Hepatic stellate cell (primary cell): Measurements from ENCODE around the gene HYAL1.
A peak's percentile ranks its signal among the peaks of the same experiment; 100 is the strongest.
"Not testable (repeated sequence)": the region's sequence is repeated elsewhere in the genome, so short reads cannot be mapped to it uniquely, and the experiment has no call there.

Source experiments
- DNase-seq: peaks from one replicate; pipeline ENCODE4 v3.0.0; 2011; ENCODE audit warnings: low spot score

The HYAL1 gene

DNA sequence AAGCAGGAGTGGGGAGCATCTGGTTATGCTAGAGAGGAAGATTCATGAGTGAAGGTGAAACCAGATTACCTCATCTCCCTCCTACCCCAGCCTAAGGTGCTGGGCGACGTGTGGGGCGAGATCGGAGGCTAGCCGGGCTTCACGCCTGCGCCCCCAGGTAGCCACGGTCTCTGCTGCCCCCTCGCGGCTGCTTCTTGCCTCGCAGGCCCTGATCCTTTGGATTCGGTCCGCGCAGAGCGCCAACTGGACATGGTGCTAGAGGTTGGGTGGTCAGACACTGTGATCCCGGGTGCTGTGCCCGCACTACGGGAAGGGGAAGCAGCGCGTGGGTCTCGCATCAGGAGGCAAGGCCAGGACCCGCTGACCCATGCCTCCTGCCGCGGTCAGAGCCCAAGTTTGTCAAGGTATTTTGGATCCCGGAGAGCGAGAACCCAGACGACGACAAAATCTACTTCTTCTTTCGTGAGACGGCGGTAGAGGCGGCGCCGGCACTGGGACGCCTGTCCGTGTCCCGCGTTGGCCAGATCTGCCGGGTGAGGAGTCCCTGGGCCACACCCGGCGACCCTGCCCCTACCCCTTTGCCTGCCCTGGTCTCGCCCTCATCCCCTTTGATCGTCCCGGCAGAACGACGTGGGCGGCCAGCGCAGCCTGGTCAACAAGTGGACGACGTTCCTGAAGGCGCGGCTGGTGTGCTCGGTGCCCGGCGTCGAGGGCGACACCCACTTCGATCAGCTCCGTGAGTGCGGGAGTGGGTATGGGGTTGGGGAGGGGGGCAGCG, 30.3 kb downstream of the HYAL1 start:
- DNase-seq, result peak; percentile 96

DNA sequence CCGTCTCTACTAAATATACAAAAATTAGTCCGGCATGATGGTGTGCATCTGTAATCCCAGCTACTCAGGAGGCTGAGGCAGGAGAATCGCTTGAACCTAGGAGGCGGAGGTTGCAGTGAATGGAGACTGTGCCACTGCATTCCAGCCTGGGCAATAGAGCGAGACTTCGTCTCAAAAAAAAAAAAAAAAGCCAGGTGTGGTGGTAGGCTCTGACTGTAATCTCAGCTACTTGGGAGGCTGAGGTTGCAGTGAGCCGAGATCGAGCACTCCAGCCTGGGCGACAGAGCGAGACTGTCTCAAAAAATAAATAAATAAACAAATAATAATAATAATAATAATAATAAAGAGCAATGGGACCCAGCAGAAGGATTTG, 30.9 kb downstream of the HYAL1 start:
- DNase-seq, result not testable (repeated sequence)

DNA sequence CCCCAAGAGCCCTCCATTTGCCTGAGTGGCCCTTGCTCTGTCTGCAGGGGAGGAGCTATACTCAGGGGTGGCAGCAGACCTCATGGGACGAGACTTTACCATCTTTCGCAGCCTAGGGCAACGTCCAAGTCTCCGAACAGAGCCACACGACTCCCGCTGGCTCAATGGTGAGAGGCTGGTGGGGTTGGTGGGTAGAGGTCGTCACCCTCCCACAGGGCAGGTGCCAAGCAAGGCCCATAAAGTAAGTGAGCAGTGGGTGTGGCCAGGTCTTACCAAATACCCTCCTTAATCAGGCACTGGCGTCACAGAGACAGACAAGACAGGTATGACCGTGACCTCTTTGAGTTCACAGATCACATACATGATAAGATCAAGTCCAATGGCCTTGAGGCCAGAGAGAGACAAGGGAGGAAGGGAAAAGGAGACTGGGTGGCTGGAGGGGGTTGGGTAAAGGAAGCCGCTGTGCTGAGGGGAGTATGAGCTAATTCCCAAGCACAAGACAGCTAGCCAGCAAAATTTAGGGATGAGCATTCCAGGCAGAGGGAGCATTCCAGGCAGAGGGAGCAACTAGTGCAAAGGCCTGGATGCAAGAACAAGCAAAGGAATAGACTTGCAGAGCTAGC, 31.9 kb downstream of the HYAL1 start:
- no peak for DNase-seq

DNA sequence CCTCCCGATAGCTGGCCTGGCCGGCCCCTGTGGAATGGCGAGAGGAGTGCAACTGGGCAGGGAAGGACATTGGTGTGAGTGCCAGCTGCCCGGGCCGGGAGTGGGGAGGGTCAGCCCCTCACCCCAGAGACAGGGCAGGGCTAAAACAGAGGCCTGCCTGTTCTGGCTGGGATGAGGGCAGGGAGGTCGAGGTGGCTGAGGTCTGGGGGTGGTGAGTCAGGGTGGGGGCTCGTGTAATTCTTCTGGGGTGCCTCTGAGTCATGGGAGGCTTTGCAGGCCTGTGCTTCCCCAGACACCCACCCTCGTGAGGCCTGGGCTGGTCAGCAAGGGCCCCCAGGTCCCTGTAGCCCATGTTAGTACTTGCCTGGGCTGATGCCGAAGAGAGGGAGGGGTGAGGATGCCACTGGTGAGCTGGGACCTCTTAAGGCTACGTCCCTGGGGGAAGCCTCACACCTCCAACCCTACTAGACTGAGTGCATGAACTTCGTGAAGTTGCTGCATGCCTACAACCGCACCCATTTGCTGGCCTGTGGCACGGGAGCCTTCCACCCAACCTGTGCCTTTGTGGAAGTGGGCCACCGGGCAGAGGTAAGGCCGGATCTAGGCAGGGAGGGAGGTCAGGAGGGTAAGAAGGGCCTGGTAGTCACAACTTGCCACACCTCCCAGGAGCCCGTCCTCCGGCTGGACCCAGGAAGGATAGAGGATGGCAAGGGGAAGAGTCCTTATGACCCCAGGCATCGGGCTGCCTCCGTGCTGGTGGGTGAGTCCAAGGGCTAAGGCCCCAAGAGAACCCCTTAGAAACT, 32.8 kb downstream of the HYAL1 start:
- no peak for DNase-seq

DNA sequence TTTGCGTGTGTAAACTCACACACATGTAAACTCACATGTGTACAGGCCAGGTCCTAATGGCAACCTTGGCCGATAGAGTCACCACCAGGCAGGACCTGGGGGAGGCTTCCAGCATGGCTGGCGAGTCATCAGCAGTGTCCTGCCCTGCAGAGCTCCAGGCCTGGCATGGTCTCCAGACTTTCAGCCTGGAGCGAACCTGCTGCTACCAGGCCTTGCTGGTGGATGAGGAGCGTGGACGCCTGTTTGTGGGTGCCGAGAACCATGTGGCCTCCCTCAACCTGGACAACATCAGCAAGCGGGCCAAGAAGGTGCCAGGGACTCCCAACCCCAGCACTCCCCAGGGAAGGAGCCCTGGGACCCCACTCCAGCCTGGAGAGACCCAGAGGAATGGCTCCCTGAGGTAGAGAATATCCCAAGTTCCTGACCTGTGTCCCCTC, 33.4 kb downstream of the HYAL1 start:
- peak; percentile 90 for DNase-seq

DNA sequence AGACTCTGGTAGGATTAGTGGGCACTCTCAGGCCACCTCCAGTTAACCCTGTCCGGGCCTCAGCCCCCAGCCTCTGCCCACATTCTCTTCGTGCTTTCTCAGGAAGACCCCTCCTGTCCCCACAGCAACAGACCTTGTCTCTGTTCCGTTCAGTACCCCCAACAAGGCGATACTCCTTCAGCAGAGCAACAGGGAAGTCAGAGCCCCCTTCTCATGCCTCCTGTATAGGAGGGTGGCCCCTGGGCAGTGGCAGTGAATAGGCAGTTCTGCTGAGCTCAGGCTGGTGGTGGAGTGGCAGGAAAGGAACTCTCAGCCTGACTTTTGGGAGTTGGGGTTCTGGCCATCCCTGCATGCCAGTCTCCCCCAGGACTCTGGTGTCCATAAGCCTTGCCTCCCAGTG, 33.9 kb downstream of the HYAL1 start:
- DNase-seq, result no peak

DNA sequence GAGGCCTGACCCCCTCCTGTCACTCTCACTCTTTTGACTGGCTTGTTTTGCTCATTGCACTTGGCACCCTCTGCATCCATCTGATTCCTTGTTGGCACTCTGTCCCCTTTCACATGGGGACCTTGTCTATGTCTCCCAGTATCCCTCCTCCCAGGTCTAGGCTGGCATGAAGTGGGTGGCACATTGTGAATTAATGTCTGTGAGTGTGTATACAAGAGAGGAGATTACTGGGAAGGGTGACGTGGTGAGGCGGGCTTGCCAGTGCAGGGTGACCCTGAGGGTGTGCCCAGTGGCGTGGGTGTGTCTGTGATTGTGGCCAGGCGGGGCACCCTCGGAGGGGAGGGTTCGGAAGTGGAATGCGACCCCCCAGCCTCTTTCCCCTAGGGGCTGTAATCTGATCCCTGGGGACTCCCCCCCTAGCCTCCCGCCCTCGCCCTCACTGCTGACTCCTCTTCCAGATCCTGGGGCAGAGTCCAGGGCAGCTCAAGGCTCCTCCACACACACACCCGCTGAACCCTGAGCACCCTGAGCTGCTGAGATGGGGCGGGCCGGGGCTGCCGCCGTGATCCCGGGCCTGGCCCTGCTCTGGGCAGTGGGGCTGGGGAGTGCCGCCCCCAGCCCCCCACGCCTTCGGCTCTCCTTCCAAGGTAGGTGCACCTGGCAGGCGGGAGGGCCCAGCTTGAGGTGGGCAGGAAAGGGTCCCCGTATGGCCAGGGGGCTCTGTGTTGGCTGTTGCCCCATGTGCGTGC, 34.5 kb downstream of the HYAL1 start, which contains the start of gene SEMA3B:
TSS of gene SEMA3B (plus strand) at position 445 of the 749 bp plus-strand sequence. CDS start at position 539, 94 bp downstream.
- peak; percentile 74 for DNase-seq

DNA sequence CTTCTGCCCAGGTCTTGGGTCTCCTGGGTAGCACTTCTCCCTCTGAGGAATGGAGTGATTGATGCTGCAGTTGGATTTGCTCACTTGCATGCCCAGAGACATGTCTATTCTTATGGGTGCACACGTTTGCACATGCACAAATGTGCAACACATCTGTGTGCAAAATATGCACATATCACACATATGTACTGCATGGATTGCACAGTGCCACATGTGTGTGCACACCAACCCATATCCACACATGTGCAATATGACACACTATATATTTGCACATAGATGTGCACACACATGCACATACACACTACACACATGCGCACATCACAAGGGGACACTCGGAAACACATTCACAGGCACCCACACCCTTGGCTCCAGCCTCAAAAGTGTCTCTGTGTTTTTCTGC, 35.1 kb downstream of the HYAL1 start:
- no peak for DNase-seq

DNA sequence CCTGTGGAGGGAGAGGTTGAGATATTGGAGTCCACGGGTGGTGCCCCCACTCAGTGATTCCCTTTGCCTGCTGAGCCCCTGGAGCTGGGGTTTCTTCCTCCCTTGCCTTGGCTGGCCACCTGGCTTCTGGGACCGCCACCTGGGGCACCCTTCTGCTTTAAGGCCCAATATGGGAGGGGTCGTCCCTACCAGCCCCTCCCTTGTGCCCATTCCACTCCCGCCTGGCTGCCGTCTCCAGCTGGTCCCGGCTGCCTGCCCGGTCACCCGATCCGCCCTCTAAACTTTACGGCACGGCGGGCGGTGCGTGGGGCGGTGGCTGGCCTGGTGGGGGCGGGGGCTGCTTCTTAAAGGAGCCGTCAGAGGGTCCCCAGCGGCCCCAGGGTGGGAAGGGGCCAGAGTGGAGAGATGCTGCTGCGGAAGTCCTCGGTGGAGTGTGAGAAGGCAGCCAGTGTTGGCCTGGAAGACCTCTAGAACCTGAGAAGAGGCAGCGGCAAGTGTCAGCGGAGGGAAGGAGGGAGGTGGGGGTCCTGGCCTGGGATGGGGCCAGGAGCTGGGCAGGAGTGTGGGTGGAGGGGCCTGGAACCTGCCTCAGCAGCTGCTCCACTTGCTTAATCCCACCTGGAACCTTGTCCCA, 36.0 kb downstream of the HYAL1 start:
- no peak for DNase-seq

DNA sequence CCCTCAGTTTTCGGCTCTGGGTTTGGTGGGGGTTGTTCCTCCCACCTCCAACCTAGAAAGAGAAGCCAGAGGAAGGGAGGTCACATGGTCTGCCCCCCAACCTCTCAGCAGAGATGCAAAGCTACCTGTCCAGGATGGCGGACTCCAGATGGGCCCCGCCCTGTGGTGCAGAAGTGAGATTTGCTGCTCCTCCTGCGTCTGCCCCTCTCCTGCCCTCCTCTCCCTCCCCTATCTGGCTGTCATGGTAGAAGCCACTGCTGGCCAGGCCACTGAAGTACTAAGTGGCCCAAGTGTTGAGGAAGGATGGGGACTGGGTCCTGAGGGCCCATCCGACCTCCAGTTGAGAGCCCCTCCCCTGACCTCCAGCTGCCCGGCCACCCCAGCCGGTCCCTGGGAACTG, 36.5 kb downstream of the HYAL1 start:
- DNase-seq, result no peak

DNA sequence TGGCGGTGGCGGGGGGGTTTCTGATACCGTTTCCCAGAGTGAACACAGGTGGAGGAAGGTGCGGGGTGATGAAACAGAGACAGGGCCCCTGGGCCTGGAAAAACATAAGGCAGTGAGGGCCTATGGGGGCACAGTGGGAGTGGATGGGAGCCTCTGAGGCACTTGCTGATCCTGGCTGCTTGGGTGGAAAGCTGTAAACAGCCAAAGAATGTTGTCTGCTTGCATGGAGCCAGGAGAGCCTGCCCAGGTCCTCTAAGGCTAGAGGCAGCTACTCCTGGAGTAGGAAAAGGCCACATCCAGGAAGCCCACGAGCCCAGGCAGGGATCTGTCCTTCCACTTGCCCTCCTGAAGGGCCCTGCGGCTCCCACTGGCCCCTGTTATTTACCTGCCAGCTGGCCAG, 37.4 kb downstream of the HYAL1 start:
- DNase-seq, result no peak

DNA sequence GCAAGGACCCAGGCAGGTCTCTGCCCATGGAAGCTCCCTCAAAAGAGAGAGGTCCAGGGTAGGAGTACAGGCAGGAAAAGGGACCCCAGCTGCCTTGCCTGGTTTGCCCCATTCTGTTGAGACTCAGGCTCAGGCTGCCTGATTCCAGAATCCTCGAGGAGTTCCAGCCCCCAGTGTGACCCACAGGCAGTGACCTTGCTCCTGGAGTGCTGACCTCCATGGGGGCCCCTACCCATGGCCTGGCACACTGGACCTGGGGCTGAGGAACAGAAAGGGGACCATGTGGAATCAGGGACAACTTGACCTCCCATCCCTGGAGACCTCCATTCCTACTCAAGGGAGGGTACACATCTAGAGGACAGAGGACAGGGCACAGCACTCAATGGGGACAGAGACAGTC, 37.8 kb downstream of the HYAL1 start:
- DNase-seq, result no peak

DNA sequence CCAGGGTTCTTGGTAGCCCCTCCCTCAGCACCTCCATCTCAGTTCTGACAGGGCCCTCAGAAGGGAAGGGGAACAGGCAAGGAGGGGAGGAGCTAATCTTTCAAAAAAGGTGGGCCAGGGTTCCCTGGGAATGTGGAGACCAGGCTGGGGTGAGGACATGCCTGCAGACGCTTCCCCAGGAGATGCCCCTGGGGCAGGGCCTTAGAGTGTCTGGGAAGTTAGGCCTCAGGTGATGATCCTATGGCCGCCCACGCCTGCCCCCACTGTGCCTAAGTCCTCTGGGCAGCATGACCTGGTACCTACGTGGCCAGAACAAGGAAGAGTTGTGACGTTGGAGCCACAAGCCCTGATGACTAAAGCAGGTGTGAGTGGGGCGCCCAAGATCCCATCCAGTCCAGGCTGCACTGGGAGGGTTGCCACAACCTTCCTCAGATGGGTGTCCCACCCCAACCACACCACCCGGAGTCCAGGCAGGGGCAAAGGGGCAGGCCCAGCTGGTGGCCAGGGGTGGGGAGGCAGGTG, 38.3 kb downstream of the HYAL1 start:
- no peak for DNase-seq

DNA sequence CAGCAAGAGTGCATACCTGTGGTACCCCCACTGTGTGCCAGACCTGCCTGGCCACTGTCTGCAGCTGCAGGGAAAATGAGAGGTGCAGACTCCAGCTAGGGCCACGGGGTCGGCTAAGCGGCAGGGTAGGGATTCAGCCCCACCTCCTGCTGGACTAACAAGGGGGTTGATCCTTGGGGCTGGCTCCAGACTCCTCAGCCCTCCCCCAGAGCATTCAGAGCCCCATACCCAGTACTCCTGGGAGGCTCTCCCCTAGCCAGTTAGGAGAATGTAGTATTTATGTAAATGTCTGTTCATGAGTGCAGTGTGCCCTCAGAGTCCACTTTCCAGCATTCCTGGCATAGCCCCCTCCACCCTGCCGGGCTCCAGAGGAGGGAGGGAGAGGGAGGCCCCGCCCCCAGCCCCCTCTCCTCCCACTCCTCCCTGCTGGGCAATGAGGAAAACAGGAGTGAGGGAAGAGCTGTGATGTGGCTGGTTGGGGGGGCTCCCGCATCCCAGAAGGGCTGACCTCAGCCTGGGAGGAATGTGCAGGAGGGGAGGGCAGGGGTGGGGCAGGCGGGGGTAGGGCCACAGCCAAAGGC, 38.9 kb downstream of the HYAL1 start:
- DNase-seq, result peak; percentile 97

DNA sequence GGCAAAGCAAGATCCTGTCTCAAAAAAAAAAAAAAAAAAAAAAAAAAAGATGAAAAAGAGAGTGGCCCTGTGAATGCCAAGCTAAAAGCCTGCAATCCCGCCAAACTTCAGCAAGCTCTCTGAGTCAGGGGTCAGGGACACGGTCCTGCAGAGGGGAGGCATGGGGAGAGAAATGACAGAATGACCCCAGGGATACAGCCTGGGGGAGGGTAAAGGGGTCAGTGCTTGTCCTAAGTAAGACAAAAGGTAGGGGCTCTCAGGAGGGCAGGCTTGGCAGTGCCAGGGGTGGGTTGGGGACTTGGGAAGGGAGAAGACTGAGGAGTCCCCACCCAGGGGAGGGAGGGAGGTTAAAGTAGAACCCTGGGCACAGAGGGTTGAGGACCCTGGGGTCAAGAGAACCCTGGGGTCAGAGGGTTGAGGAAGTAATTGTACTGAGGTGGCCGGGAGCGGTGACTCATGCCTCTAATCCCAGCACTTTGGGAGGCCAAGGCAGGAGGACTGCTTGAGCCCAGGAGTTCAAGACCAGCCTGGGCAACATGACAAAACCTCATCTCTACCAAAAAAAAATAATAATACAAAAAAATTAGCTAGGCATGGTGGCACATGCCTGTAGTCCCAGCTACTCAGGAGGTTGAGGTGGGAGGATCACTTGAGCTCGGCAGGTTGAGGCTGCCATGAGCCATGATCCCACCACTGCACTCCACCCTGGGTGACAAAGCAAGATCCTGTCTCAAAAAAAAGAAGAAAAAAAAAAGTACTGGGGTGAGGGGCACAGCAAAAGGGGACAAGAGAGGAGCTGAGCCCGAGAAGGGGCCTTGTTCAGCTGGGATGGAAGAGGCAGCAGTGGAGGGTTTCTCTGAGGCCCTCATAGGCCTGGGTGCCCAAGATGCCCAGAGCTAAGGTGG, 39.6 kb downstream of the HYAL1 start:
- no peak for DNase-seq

DNA sequence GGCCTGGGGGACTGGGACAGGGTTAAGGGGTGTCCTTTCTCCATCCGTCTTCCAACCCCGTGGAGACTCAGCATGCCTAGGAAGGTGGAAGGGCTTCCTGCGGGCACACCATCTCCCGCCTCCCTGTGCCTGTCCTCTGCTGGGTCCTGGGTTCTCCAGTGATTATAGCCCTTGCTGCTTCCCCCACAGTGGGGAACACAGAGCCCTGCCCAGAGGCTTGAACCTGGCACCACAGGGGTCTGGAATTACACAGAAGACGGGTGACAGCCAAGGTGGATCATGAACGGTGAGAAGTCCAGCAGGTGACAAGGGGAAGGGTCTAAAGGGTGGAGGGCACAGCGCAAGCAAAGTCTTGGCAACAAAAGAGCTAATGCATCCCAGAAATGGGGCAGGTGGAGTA, 40.6 kb downstream of the HYAL1 start:
- DNase-seq, result no peak

DNA sequence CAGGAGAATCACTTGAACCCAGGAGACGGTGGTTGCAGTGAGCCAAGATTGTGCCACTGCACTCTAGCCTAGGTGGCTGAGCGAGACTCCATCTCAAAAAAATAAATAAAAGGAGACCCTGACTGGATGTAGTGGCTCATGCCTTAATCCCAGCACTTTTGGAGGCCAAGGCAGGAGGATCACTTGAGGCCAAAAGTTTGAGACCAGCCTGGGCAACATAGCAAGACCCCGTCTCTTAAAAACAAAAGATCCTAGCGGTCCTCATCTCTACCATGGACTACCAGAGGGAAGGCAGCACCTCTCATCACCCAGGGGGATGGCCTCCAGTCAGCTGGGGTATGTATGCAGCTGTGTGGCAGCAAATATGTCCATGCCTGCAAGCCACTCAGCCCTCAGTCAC, 41.2 kb downstream of the HYAL1 start:
- not testable (repeated sequence) for DNase-seq

DNA sequence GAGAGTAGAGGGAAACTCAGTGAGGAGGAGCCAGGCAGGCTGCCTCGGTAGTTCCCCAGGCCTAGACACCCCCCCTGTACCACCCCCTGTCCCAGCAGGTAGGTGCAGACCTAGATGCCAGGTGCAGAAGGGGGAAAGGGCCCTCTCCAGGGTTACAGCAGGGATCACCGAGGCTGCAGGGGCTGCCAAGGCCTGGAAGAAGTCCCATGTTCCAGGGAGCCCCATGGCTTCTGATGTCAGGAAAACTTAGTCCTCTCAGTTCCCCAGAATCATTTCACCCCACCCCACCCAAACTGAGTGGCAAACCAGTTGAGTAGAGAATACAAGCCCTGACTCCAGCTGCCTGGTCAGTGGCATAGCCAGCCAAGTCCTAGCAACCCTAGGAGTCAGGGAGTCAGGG, 41.9 kb downstream of the HYAL1 start:
- DNase-seq, result no peak

DNA sequence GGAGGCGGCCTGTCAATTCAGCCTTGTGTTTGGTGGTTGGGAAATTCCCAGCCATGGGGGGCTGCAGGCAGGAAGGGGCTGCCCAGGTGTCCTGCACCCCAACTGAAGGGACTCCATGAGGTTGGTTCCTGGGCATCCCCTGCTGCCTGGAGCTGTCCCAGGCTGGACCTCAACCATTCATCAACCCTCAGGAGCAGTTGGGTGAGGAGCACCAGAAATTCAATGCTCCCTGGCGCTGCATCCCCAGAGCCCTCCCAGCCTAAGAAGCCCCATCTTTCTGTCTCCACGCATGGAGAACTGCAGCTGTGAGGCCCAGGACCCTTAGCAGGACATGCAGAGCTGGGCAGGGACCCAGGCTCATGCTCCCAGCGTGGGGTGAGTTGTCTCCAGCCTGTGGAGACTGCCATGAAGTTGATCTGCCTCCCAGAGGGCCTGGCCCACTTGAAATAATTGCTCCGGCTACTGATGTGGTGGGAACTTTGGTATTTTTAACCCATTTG, 42.4 kb downstream of the HYAL1 start:
- no peak for DNase-seq
